Neural crest cell (in vitro differentiated cells): ENCODE measurements around the gene RSPH3. TPM values are rescaled to one million over a fixed set of nuclear protein-coding genes. Genes with fewer than 3 reads are reported as not detected.

ENCODE experiments used
- DNase-seq: peaks from one replicate; pipeline ENCODE4 v3.0.0; 2021; ENCODE audit warnings: low read depth, mixed read lengths, low spot score
- H3K27ac Mint-ChIP-seq: one replicate; pipeline ENCODE4 v1.8.0; 2021; ENCODE audit warnings: mild to moderate bottlenecking, mixed read lengths; ENCODE audit not compliant: unreplicated experiment
- H3K27me3 Mint-ChIP-seq: 2 replicates; pipeline ENCODE4 v1.8.0; 2021; ENCODE audit warnings: low read depth, mild to moderate bottlenecking, mixed read lengths
- H3K36me3 Mint-ChIP-seq: 2 replicates; pipeline ENCODE4 v1.8.0; 2021; ENCODE audit warnings: low read depth, mild to moderate bottlenecking, mixed read lengths
- H3K4me1 Mint-ChIP-seq: 2 replicates; pipeline ENCODE4 v1.8.0; 2021; ENCODE audit warnings: mixed read lengths
- H3K4me3 Mint-ChIP-seq: one replicate; pipeline ENCODE4 v1.8.0; 2021; ENCODE audit warnings: mild to moderate bottlenecking, mixed read lengths
- H3K9me3 Mint-ChIP-seq: 2 replicates; pipeline ENCODE4 v1.8.0; 2021; ENCODE audit warnings: mixed read lengths
- CTCF ChIP-seq: fragments of 200-600 bp; sonication (generic); conservative IDR thresholded peaks from 2 replicates; pipeline ENCODE4 v1.5.0; 2021; ENCODE audit warnings: antibody characterized with exemption, mild to moderate bottlenecking
- total RNA-seq: library from RNA; stranded (reverse); gene quantifications from 2 replicates; pipeline ENCODE4 v1.2.1, GENCODE V29; 2021

RSPH3 gene
- total RNA-seq, 1 donor from 2014 or later, result 5.4 TPM

GRCh38 chr6:158963020-158963808 lies 36.8 kb downstream of the RSPH3 start:
- DNase-seq, result no peak
- no peak for TF ChIP-seq CTCF
- Mint-ChIP-seq H3K4me1 (no peaks in the 10 kb centered on the region), H3K27ac (no peak overlapping the region), H3K4me3 (no peak overlapping the region), H3K27me3 (no peaks in the 10 kb centered on the region), H3K9me3 (peaks cover 17% of the 10 kb centered on the region), H3K36me3 (peaks cover 34% of the 10 kb centered on the region)

GRCh38 chr6:158962371-158962770 lies 37.6 kb downstream of the RSPH3 start:
- no peak for DNase-seq
- Mint-ChIP-seq H3K4me3 (no peak overlapping the region), H3K9me3 (peaks cover 14% of the 10 kb centered on the region), H3K27me3 (no peaks in the 10 kb centered on the region), H3K36me3 (peaks cover 29% of the 10 kb centered on the region), H3K27ac (no peak overlapping the region), H3K4me1 (no peaks in the 10 kb centered on the region)
- TF ChIP-seq CTCF, result no peak

- DNase-seq, result no peak
- Mint-ChIP-seq H3K27me3 (no peaks in the 10 kb centered on the region), H3K27ac (no peak overlapping the region), H3K4me1 (no peaks in the 10 kb centered on the region), H3K36me3 (peaks cover 29% of the 10 kb centered on the region), H3K4me3 (no peak overlapping the region), H3K9me3 (peaks cover 5% of the 10 kb centered on the region)
- no peak for TF ChIP-seq CTCF
These were observed 40.0 kb downstream of the RSPH3 start for GRCh38 chr6:158960026-158960425.

GRCh38 chr6:158959552-158959951 lies 40.5 kb downstream of the RSPH3 start:
- no peak for DNase-seq
- H3K27ac Mint-ChIP-seq, result no peak overlapping the region

GRCh38 chr6:158958504-158959386 lies 41.3 kb downstream of the RSPH3 start:
- H3K27me3 Mint-ChIP-seq, result no peaks in the 10 kb centered on the region
- no peaks in the 10 kb centered on the region for H3K4me1 Mint-ChIP-seq
- no peaks in the 10 kb centered on the region for H3K9me3 Mint-ChIP-seq
- peak overlapping the region; percentile 20 for H3K27ac Mint-ChIP-seq
- peaks cover 25% of the 10 kb centered on the region for H3K36me3 Mint-ChIP-seq
- DNase-seq, result no peak
- H3K4me3 Mint-ChIP-seq, result no peak overlapping the region
- no peak for TF ChIP-seq CTCF

More at GRCh38 chr6:158959552-158959951, 40.5 kb downstream of the RSPH3 start:
- no peaks in the 10 kb centered on the region for H3K27me3 Mint-ChIP-seq
- no peaks in the 10 kb centered on the region for H3K9me3 Mint-ChIP-seq
- H3K36me3 Mint-ChIP-seq, result peaks cover 25% of the 10 kb centered on the region
- no peak overlapping the region for H3K4me3 Mint-ChIP-seq
- TF ChIP-seq CTCF, result no peak
- H3K4me1 Mint-ChIP-seq, result no peaks in the 10 kb centered on the region
